K562 (cell line): ENCODE measurements around the gene PCDHA5. TPM values are rescaled to one million over a fixed set of nuclear protein-coding genes. Genes with fewer than 3 reads are reported as not detected.

Source experiments
- ATAC-seq: fragments of 200-7000 bp; cut with Tn5 transposase; 3 replicates; pipeline ENCODE4 v1.9.1; 2020; ENCODE audit warnings: moderate library complexity
- BruUV-seq: library from RNA; stranded (reverse); fragments of 400-500 nt; replicated peaks from 2 replicates; lab custom pipeline; 2021; lab: Mats Ljungman, UMichigan
- CTCF ChIA-PET: fragments of 300-600 bp; formaldehyde crosslinking; extraction: SDS; loops from one replicate; lab custom pipeline; 2021; ENCODE audit warnings: low intra/inter-chr PET ratio; lab: Yijun Ruan, JAX
- POLR2A ChIA-PET: fragments of 300-600, 350-650 bp; sonication (Branson Sonifier 250); formaldehyde crosslinking; extraction: SDS; loops from one replicate; lab custom pipeline; 2021; ENCODE audit warnings: antibody characterized with exemption, inconsistent platforms; lab: Yijun Ruan, JAX
- DNase-seq, 4 experiments: peaks; one replicate each; pipeline versions ENCODE4 v3.0.0 to v3.0.0-alpha.2; 2011 to 2018; ENCODE audit warnings: low spot score in 3 of 4, mixed read lengths in 3 of 4; ENCODE audit errors: extremely low read depth in 1 of 4
- FAIRE-seq: peaks from 2 replicates; lab custom pipeline; 2011; peaks lifted over from hg19 to GRCh38; lab: Jason Lieb, UNC
- H2AFZ ChIP-seq: 2 replicates; pipeline ENCODE4 v1.6.0; 2011; ENCODE audit warnings: low read depth, low read length, control low read depth, inconsistent platforms
- H3K27ac ChIP-seq: fragments of 200-600 bp; 3 replicates; pipeline ENCODE4 v1.8.0; 2011; ENCODE audit warnings: low read depth, mild to moderate bottlenecking, control low read depth, inconsistent platforms, low read length, moderate library complexity, mixed read lengths; ENCODE audit errors: extremely low read depth
- H3K27me3 ChIP-seq, 2 experiments: fragments of 300-600 bp in 1 of 2; 2 replicates in 1 of 2; 3 replicates in 1 of 2; pipeline versions ENCODE4 v1.6.0 to v1.8.0; 2011; ENCODE audit warnings: inconsistent platforms in 2 of 2, low read length in 2 of 2, mild to moderate bottlenecking in 1 of 2, mixed read lengths in 1 of 2, moderate library complexity in 1 of 2; ENCODE audit not compliant: control insufficient read depth in 2 of 2, insufficient read depth in 2 of 2
- H3K36me3 ChIP-seq: fragments of 300-600 bp; 3 replicates; pipeline ENCODE4 v1.8.0; 2011; ENCODE audit warnings: mild to moderate bottlenecking, low read length, inconsistent platforms; ENCODE audit not compliant: control insufficient read depth, insufficient read depth
- H3K4me1 ChIP-seq, 2 experiments: fragments of 200-600 bp in 1 of 2; replicated peaks in 1 of 2; 2 replicates in 1 of 2; 3 replicates in 1 of 2; pipeline versions ENCODE4 v1.5.1 to v1.8.0; 2011; ENCODE audit warnings: inconsistent platforms in 2 of 2, low read length in 2 of 2, mild to moderate bottlenecking in 1 of 2, mixed read lengths in 1 of 2, moderate library complexity in 1 of 2; ENCODE audit not compliant: control insufficient read depth in 2 of 2, insufficient read depth in 2 of 2
- H3K4me2 ChIP-seq: 2 replicates; pipeline ENCODE4 v1.6.1; 2011; ENCODE audit warnings: low read length, control low read depth, inconsistent platforms, mixed read lengths; ENCODE audit not compliant: insufficient read depth
- H3K4me3 ChIP-seq: fragments of 200-600 bp; sonication (generic), shearing (Covaris generic); 2 replicates; pipeline ENCODE4 v1.5.1; 2016; ENCODE audit warnings: control low read depth, inconsistent platforms
- H3K79me2 ChIP-seq: fragments of 200-600 bp; 3 replicates; pipeline ENCODE4 v1.8.0; 2011; ENCODE audit warnings: low read length, inconsistent platforms; ENCODE audit not compliant: control insufficient read depth, insufficient read depth
- H3K9ac ChIP-seq, 2 experiments: 2 replicates each; pipeline versions ENCODE4 v1.6.0 to v1.6.1; 2011; ENCODE audit warnings: low read depth in 2 of 2, low read length in 2 of 2, control low read depth in 1 of 2, inconsistent platforms in 1 of 2, mild to moderate bottlenecking in 1 of 2, mixed read lengths in 1 of 2; ENCODE audit not compliant: insufficient read depth in 1 of 2
- H3K9me1 ChIP-seq: one replicate; pipeline ENCODE4 v1.6.0; 2011; ENCODE audit warnings: inconsistent platforms, mild to moderate bottlenecking, low read length, moderate library complexity; ENCODE audit not compliant: control insufficient read depth, insufficient read depth
- H3K9me3 ChIP-seq: replicated peaks from 2 replicates; pipeline ENCODE4 v1.5.1; 2011; ENCODE audit warnings: low read depth, low read length, inconsistent platforms; ENCODE audit not compliant: control insufficient read depth, insufficient read depth
- H4K20me1 ChIP-seq: replicated peaks from 2 replicates; pipeline ENCODE4 v1.6.1; 2011; ENCODE audit warnings: low read length, inconsistent platforms, mixed read lengths; ENCODE audit not compliant: control insufficient read depth, insufficient read depth
- BRD9 ChIP-seq: fragments of 450-650 bp; IDR thresholded peaks from 2 replicates; pipeline ENCODE4 v1.6.1; 2018; ENCODE audit warnings: low read depth; ENCODE audit not compliant: partially characterized antibody
- CTBP1 ChIP-seq: fragments of 450-650 bp; IDR thresholded peaks from 2 replicates; pipeline ENCODE4 v1.6.1; 2016; ENCODE audit warnings: borderline replicate concordance
- E2F3 ChIP-seq: fragments of 250-450 bp; sonication (Bioruptor Pico); IDR thresholded peaks from 2 replicates; pipeline ENCODE4 v1.4.0; 2020; ENCODE audit warnings: mild to moderate bottlenecking
- MGA ChIP-seq: fragments of 450-650 bp; IDR thresholded peaks from 2 replicates; pipeline ENCODE4 v1.6.1; 2016; ENCODE audit warnings: mild to moderate bottlenecking, moderate library complexity
- WGBS: fragments of 100-300 bp; shearing (Covaris generic); methylation state at CpG from one replicate; pipeline ENCODE4 v1.1.6; 2016; ENCODE audit warnings: low coverage, mixed read lengths; ENCODE audit not compliant: insufficient coverage; ENCODE audit errors: missing lambda C conversion rate; 5-methylcytosine and 5-hydroxymethylcytosine counted together
- in situ Hi-C: fragments of 300-500 bp; cut with MboI; formaldehyde crosslinking; loops from 4 replicates; pipeline ENCODE4 v1.15.0; 2018; ENCODE audit warnings: inconsistent platforms, mixed read lengths
- intact Hi-C: fragments of 100-400 bp; cut with micrococcal nuclease; formaldehyde crosslinking; loops from 2 replicates; pipeline ENCODE4 v1.14.2; 2022
- polyA plus RNA-seq, 8 experiments: library from polyadenylated mRNA; depleted of rRNA in 4 of 8; stranded (reverse) in 5 of 8; unstranded in 3 of 8; fragments of >200 nt; fragmentation: Nextera tagmentation in 2 of 8; fragmentation: Illumina TruSeq in 1 of 8; extraction: Ambion mirVana in 2 of 8; extraction: Trizol in 1 of 8; gene quantifications; 2 replicates each; pipeline versions ENCODE4 v1.2.1 to v1.2.3, GENCODE V29; 2011 to 2014; ENCODE audit warnings: inconsistent platforms in 1 of 8, missing spikeins in 1 of 8
- total RNA-seq, 7 experiments: library from RNA; depleted of rRNA in 6 of 7; stranded (reverse); fragments of >200 nt in 6 of 7; fragmentation: Illumina TruSeq in 2 of 7; extraction: Trizol in 2 of 7; gene quantifications; 2 replicates each; pipeline versions ENCODE4 v1.2.1 to v1.2.3, GENCODE V29; 2011 to 2021; ENCODE audit warnings: low replicate concordance in 1 of 7
- TF ChIP-seq, protein P1 (sequence below): fragments of 450-650 bp; formaldehyde crosslinking; IDR thresholded peaks from 2 replicates; pipeline ENCODE4 v1.4.0; 2022; ENCODE audit warnings: missing genetic modification characterization

Gene PCDHA5
- total and polyA plus RNA-seq, 9 of the 15 experiments (the other 6 are each of a cell fraction or from before 2014, with no cell fraction given): not detected

- ChIA-PET POLR2A (no interaction called here), CTCF (no interaction called here)
- Histone ChIP-seq H3K79me2 (no peaks in the 10 kb centered on the region), H2AFZ (no peak overlapping the region), H3K4me2 (no peak overlapping the region), H3K36me3 (no peaks in the 10 kb centered on the region), H3K4me3 (no peak overlapping the region), H3K9me3 (no peaks in the 10 kb centered on the region), H3K27me3 (peaks cover 0 to 4% of the 10 kb centered on the region in 2 experiments; a peak in 1 of 5 replicates), H3K9ac (no peak overlapping the region), H3K27ac (no peak overlapping the region), H3K9me1 (no peaks in the 10 kb centered on the region), H4K20me1 (no peaks in the 10 kb centered on the region), H3K4me1 (peaks cover 0 to 2% of the 10 kb centered on the region in 2 experiments; a peak in 1 of 5 replicates)
- ATAC-seq (no peak), FAIRE-seq (no peak), DNase-seq (no peak)
- WGBS: 0% methylated on average over 2 of the region's 2 CpGs
- intact Hi-C loops (no loop called here), in situ Hi-C loops (no loop called here)
- BruUV-seq: no TSS peak
- TF ChIP-seq CTBP1 (no peak), BRD9 (no peak), MGA (no peak), E2F3 (CRISPR knock-in tag) (no peak)
- TF ChIP-seq, protein P1, sequence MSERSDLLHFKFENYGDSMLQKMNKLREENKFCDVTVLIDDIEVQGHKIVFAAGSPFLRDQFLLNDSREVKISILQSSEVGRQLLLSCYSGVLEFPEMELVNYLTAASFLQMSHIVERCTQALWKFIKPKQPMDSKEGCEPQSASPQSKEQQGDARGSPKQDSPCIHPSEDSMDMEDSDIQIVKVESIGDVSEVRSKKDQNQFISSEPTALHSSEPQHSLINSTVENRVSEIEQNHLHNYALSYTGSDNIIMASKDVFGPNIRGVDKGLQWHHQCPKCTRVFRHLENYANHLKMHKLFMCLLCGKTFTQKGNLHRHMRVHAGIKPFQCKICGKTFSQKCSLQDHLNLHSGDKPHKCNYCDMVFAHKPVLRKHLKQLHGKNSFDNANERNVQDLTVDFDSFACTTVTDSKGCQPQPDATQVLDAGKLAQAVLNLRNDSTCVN (CRISPR knock-in tag): no peak
Measured at GRCh38 chr5:140791089-140791488, 30.3 kb upstream of the PCDHA5 start.
